ENCODE measurements around the gene LY6G5B.

Gene LY6G5B

GRCh38 chr6:31669676-31670075, at the start of gene LY6G5B:
Gene LY6G5B, plus strand, starts transcription at chr6:31669976. Its CDS starts 975 bp downstream, at chr6:31670951.
- DNase-seq (ENCODE audit: low read depth in 3 of 3) = no peak

GRCh38 chr6:31620586-31621319, 49.0 kb upstream of the LY6G5B start, which contains the start of gene PRRC2A:
Gene PRRC2A, plus strand, starts transcription at chr6:31620715. Its CDS starts 2,075 bp downstream, at chr6:31622790.
- DNase-seq (ENCODE audit: low read depth in 3 of 3) = peak in 2 of 3 experiments; percentile 65 to 96

GRCh38 chr6:31621320-31621939, 48.3 kb upstream of the LY6G5B start:
- DNase-seq (ENCODE audit: low read depth in 3 of 3) = no peak

- DNase-seq (ENCODE audit: low read depth in 3 of 3) = no peak
These were observed 47.8 kb upstream of the LY6G5B start for GRCh38 chr6:31621991-31622390.

- DNase-seq (ENCODE audit: low read depth in 3 of 3) = no peak
These were observed 47.1 kb upstream of the LY6G5B start for GRCh38 chr6:31622684-31623091.

GRCh38 chr6:31624070-31624469, 45.7 kb upstream of the LY6G5B start:
- DNase-seq (ENCODE audit: low read depth in 3 of 3) = no peak

- DNase-seq (ENCODE audit: low read depth in 3 of 3) = no peak
These were observed 42.8 kb upstream of the LY6G5B start for GRCh38 chr6:31626952-31627351.

GRCh38 chr6:31627690-31628287, 42.0 kb upstream of the LY6G5B start:
- DNase-seq (ENCODE audit: low read depth in 3 of 3) = no peak

- DNase-seq (ENCODE audit: low read depth in 3 of 3) = no peak
These were observed 40.8 kb upstream of the LY6G5B start for GRCh38 chr6:31629014-31629413.

GRCh38 chr6:31630177-31630934, 39.4 kb upstream of the LY6G5B start:
- DNase-seq (ENCODE audit: low read depth in 3 of 3) = no peak

- no peak for DNase-seq (ENCODE audit: low read depth in 3 of 3)
These were observed 38.6 kb upstream of the LY6G5B start for GRCh38 chr6:31631209-31631608.

GRCh38 chr6:31631681-31632278, 38.0 kb upstream of the LY6G5B start:
- no peak for DNase-seq (ENCODE audit: low read depth in 3 of 3)

GRCh38 chr6:31632279-31632946, 37.4 kb upstream of the LY6G5B start:
- no peak for DNase-seq (ENCODE audit: low read depth in 3 of 3)

- DNase-seq (ENCODE audit: low read depth in 3 of 3) = no peak
These were observed 36.3 kb upstream of the LY6G5B start for GRCh38 chr6:31633447-31633846.

- no peak for DNase-seq (ENCODE audit: low read depth in 3 of 3)
These were observed 35.6 kb upstream of the LY6G5B start for GRCh38 chr6:31634131-31634530.

- no peak for DNase-seq (ENCODE audit: low read depth in 3 of 3)
These were observed 34.7 kb upstream of the LY6G5B start for GRCh38 chr6:31634969-31635575.

- DNase-seq (ENCODE audit: low read depth in 3 of 3) = no peak
These were observed 32.8 kb upstream of the LY6G5B start for GRCh38 chr6:31636698-31637596.

GRCh38 chr6:31639043-31639442, 30.7 kb upstream of the LY6G5B start:
- DNase-seq (ENCODE audit: low read depth in 3 of 3) = no peak

- DNase-seq (ENCODE audit: low read depth in 3 of 3) = peak in 1 of 3 experiments; percentile 40
These were observed 30.3 kb upstream of the LY6G5B start for GRCh38 chr6:31639449-31639861.

GRCh38 chr6:31640612-31641011, 29.2 kb upstream of the LY6G5B start:
- DNase-seq (ENCODE audit: low read depth in 3 of 3) = no peak

Data from stimulated activated CD4-positive, alpha-beta T cell treated with anti-CD3 and anti-CD28 coated beads, TNF-alpha, amount 100 ng/mL, for 24 hours (primary cell).